NCI-H82 treated with DMSO at 0.1 percent for 48 hours (cell line): ENCODE data around the gene REN.

ENCODE experiments used
- DNase-seq: peaks from one replicate; lab custom pipeline; 2025; ENCODE audit not compliant: unreplicated experiment; lab: John Stamatoyannopoulos, UW

The REN gene

DNA sequence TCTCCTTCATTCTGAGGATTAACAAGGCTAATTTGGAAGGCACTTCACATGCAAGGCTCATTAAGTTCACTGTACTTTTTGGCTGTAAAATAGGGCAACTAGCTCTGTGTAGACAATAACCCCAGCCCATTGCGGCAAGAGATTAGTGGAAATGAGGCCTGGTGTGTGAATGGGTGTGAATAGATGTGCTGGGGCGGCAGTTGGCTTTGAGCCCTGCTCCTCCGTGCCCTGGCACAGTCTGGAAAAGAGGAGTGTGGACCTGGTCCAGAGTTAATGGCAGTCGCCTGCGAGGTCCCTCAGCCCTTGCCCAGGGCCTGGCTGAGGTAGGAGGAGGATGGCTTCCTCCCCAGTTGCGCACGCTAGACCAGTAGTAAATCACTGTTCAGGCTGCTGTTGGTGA is 25.3 kb upstream of the REN start:
- no peak for DNase-seq

DNA sequence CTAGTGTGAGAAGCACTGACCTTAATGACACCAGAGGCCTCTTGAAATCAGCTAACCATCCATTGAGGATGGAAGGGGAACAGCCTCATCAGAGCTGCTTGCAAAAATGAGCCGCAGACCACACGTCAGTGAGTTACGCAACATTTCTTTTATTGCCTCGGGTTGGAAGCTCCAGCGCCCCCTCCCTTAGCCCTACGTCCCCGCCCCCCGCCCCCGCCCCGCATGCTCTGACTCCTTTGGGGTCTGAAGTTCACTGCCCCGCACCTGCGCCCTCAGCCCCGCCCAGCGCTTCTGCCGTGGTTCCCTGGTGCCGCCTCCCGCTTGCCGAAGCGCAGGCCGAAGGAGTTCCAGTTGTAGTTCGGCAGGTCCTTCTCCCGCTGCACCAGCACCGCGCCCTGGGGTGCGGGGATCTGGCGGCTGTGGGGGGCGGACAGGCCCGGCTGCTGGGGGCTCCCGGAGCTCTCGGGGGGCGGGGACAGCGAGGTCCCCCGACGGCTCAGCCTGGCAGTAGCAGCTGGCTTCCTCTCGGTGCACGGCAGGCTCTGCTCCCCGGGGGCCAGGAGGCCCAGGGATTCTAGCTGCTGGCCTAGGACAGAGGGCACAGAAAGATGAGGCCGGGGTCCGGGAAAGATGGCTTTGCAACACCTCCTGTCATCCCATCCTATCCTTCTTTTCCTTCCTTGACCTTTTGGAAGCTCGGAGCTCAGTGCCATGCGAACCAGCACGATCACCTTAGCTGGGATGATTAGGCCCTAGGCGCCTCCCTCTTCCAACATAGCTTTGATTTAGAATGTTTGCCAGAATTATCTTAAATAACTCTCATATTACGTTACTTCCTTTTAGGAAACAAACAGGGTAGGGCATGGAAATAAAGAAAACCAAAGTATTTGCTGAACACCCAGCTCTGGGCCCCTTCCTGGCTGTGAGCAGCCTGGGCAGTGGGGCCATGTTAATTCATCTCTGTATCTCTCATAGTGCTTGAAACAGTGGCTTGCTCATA is 24.4 kb upstream of the REN start:
- DNase-seq, result no peak

DNA sequence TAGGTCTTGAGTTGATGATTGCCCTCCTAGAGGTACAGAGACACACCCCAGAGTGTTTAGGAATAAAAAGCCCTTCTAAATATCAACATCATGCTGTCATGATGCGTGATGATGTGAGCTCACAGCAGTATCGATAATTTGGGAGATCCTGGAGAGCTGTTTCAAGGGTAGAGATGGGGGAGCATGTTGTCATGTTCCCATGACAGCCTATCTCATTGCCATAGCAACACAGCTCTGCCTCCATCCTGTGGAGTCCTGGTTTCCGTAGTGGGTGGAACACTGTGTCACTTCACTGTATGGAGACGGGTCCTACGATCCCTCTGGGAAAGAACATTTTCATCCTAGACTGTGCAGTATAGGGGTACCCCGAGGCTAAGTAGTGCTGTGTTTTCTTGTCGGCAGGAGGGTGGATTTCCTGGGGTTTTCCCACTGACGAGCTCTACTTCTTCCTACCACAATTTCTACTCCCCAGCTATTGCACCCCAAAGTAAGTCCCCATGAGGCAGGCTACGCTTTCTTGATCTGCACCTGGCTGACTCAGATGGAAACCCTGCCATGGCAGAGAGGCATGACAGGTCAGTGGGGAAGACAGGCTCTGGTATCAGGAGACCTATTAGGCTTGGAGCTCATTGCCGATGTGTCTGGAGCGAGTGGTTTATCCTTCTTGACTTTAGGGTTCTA is 23.0 kb upstream of the REN start:
- no peak for DNase-seq

DNA sequence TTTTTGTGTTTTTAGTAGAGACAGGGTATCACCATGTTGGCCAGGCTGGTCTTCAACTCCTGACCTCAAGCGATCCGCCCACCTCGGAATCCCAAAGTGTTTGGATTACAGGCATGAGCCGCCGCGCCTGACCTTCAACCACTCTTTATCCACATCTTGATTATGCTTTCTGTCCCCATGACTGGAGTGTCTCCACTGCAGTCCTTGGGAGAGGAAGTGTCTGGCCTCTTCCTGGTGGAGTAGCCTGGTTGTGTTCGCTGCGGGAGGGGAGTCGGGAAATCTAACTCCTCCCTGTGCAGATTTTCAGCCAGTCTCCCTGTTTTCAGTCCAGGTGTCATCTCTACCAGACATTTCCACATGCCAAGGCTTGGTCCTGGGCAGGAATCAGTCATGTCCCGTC is 20.5 kb upstream of the REN start:
- no peak for DNase-seq

DNA sequence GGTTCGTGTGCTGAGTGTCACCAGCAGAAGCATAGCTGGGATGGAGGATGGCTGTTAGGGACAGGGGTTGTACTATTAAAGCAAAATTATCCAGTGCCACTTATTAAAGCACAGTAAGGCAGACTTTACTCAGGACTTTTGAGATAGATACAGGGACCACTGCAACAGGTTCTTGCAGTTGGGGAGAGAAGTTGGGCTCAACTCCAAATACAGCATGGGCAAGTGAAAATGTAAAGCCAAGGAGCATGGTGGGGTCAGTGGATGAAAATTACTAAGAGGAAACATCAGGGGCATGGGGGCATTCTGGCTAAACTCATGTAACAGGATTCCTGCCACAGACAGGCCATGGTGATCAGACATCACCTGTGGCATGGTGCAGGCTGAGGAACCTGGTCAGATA is 15.0 kb upstream of the REN start:
- DNase-seq, result no peak

DNA sequence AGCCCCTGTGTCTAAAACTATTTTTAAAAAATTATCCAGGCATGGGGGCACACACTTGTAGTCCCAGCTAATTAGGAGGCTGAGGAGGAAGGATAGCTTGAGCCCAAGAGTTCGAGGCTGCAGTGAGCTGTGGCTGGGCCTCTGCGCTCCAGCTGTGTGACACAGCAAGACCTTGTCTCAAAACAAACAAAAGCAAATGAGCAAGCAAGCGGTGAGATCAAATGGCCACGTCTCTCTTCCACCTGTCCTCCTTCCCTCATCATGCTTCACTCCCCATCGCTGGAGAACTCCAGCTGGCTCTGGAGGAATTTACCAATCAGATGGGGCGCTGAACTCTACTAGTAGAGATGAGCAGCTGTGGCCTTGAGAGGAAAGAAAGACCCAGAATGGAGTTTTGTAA is 14.0 kb upstream of the REN start:
- DNase-seq, result no peak

DNA sequence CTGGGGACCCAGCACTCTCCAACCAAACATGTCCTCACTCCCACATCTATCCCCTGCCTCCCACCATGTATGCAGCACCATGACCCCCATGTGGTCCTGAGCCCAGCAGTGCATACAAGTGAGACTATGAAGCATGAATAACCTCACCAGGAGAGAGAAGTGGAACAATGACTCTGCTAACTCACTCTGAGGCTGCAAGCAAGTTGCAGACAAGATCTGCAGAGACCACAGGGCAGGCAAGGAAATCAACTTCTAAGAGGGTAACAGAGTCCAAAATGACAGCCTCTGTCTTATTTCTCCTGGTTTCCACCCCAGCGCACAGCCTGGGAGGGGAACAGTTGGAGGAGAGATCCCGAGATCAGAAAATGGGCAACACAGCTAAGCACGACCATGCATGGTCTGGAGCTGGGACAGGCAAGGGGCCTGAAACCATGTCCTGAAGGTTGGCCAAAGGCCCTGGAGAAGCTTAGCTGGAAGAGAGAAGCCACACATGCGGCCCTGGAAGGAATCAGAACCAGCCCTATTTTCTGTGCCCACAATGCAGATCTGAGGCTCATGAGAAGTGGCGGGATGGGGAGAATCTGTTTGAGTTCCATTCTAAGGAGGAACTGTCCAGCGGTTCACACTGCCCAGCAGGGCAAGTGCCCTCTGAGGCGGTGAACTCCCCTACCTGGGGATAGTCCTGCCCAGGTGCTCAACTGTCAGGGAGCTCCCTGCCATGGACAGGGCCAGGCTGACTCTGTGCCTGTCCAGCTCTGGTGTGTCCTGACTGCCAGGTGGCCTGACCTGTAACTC is 12.5 kb upstream of the REN start:
- DNase-seq, result no peak

DNA sequence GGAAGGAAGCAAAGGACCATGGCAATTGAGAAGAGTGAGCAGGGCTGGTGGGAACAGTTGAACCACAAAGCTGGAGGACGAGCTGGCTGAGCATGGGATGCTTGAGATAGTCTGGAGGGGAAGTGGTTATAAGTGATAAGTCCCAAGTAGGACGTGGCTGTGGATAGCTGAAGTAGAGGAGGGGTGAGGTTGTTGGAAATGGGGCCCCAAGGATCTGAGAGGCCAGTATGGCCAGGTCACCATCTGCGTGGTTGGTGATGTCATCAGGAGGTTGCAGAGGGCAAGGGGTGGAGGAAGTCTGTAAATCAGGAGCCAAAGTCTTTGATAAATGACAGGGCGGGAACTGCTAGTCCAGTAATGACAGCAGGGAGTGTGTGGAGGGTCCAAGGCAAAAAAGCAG is 11.0 kb upstream of the REN start:
- no peak for DNase-seq

DNA sequence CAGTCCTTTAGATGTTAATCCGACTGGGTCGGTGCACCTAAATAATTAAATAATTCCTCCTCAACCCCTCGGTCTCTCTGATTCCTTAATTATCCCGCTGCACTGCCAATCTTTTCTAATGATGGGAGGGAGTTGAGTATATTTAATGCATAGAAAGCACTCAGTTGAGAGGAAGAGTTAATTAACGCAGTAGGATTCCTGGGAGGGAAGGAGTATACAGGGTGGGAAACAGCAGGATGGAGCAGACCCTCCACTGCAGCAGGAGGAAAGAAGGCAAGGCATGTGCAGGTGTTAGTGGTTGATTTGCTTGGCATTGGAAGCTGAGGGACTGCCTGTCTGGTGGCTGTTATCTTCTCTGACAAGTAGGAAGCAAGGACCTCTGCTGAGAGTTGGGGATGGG is 9.9 kb upstream of the REN start:
- DNase-seq, result peak; percentile 31

DNA sequence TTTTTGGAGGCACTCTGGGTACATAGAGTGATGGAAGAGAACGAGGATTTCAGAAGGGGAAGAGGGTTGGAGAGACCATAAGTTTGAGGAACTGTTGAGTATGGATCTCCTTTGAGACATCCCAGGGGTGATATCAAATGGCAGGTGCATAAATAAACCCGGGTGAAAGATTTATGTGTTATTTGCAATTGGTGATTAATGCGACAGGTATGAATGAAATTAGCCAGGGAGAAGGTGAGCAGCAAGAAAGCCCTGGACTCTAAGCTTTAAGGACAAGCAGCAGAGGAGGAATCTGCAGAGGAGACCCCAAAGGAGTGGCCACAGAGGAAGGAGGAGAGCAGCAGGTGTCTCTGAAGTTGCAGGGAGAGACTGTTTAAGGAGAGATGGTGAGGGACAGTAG is 8.8 kb upstream of the REN start:
- DNase-seq, result no peak

DNA sequence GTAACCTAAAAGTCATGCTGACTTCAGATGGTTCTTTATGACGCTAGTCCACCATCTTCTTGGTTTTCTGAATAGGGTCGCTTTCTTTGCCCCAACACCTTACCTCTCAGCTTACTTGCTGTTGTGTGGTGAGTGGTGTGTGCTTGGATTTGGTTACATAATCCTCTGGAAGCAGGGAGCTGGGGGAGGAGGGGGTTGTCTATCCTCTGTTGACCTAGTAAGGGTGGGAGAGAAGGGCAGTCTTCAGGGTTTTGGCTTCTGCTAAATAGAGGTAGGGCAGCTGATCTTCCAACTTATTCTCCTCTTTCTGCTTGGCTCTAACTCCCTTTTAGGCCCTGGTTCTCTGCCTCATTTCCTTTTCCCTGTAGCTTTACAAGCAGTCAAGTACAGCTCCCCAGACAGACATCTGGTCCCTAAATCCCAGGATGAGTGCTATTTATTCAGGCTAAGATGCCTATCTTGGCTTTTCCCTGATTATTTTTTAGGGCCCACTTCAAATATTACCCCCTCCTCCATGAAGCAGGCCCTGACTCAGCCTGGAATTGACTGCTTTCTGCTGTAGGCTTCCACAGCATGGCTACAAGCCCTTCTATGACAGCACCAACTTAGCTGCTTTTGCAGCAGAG is 6.4 kb upstream of the REN start:
- peak; percentile 86 for DNase-seq

DNA sequence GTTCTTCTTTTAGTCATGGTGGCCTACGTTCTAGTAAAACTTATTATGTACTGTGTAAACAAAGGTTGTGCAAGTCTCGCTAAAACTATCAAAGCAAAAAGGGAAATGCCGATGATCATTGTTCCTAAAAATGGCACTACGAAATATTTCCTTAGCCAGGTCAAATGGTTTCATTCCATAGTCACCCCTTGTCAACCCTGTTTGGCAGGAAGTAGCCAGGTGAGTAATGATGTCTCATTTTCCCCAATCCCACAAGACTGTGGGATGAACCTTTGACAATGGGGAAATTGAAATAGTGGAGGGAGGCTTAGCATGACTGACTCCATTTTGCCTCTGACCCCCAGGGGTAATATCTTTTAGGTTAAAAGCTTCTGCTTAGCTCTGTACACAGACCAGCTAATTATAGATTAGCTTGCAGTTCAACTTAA is 5.6 kb upstream of the REN start:
- DNase-seq, result no peak

DNA sequence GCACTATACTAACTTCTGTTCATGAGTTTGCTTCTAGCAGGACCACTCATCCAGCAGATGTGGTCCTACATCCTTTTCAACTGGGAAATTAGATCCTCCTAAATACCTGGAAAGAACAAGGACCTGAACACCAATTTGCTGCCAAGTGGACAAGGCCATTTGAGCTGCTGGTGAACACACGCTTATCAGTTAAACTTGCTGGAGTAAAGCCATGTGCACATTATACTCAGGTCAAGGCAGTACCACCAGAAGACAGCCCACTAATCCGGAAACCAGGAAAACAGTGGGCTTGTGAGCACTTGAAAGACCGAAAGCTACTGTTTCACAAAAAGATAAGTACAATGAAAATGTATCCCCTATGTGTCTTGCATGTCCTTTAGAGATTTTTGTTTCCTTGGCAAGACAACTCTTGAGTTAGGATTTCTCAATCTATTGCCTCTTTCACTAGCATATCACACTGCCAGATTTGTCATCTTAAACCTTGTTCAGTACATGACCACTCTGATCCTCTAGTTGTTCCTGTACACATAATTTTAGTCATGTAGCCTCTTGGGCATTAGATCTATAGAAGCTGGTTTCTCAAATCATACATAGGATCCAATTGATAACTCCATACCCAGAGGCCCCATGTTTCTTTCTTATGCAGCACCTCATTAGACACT is 4.5 kb upstream of the REN start:
- no peak for DNase-seq

DNA sequence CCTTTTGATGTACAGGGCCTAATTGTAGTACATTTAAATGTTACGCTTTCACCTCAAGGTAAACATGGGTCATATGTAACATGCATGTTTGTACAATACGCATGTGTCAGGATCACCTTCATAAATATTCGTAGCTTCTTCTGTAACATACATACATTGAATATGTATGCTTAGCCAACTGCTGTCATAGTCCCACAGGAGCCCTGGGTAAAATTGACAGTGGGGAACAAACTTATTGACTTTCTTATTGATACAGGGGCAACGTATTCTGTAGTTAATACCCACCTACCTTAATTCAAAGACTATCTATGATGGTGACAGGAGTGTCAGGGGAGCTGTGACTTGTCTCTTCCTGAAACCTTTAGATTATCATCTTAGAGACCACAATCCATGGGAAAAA is 3.7 kb upstream of the REN start:
- DNase-seq, result no peak

DNA sequence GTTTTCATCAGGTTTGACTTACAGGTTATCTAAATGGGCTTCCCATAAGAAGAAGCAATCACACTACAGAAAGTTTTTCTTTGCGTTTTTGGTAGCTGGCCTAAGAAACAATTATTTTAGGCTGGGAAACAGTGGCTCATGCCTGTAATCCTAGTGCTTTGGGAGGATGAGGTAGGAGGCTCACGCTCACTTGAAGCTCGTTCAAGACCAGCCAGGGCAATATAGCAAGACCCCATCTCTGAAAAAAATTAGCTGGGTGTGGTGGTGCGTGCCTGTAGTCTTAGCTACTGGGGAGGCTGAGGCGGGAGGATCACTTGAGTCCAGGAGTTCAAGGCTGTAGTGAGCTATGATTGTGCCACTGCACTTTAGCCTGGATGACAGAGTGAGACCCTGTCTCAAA is 1.6 kb upstream of the REN start:
- DNase-seq, result no peak

DNA sequence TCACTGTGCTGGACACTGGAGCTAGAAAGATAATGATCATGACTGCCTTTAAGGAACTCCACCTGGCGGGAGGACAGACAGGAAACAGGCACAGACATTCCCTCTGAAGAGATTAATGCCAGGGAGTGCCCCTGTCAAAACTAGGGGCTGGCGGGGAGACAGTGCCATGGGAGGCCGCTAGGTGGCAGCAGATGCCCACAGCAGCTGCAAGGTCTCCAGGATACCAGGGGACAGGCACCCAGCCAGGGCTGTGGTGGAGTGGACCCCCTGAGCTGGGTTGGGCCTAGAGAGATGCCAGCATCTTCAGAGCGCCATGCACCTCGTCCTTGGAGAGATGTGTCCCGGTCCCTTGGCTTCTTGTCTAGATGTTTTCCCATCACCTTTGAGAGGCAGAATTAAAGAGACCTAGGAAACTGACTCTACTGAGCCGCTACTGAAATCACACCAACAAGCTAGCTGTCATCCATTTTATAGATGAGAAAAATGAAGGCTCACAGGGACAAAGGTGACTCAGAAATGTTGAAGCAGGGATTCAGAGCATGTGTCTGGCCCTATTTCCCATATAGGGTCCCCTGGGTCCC is 3.6 kb downstream of the REN start:
- DNase-seq, result peak; percentile 59

DNA sequence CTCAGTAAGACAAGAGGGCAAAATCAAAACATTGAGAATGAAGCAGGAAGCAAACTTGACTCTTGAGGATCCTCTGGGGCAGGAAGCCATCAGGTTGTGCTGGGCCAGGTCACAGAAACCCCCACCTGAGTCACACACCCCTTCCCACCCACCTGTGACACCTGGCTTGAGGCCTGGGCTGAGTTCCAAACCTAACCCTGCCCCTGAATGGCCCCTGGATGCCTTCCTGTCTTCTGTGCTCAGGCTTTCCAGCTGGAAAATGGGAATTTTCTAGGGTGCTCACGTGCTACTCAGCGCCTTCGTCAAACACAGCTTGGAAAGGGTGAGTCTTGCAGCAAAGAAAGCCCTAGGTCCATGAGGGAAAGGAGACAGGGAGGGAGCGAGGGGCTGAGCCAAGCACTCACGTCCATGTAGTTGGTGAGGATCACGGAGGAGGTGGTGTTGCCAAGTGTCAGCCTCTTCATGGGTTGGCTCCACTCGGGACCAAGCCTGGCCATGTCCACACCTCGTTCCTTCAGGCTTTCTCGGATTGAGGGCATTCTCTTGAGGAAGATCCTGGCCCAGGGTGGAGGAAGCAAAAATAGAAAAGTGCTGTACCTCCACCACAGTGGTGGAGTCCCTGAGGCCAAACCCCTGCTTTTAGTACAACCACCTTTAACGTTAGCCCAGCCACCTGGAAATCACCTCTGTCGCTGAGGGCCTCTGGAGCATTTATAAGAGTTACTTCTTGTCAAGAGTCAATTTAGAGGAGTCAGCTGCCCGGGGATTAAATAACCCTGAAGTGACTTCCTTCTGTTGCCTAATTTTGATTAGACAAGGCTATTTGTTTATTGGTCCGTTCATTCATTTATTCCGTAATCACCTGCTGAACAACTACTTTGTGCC is 4.3 kb downstream of the REN start:
- DNase-seq, result no peak

DNA sequence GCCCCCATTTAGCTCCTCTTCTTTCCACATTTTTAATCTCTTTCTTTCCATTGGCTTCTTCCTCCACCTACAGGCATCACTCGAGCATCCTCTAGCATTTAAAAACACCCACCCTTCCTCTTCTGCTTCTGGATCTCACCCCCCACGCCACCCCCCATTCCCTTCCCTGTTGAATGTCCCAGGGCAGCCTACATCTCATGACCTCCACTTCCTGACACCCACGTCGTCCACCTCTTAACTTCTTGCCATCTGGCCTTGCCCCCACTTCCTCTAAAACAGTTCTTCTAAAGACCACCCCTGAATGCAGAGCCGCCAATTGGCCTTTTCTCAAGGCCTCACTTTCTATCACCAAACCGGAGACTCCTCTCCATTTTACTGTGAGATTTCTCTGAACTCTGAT is 8.2 kb downstream of the REN start:
- DNase-seq, result no peak

DNA sequence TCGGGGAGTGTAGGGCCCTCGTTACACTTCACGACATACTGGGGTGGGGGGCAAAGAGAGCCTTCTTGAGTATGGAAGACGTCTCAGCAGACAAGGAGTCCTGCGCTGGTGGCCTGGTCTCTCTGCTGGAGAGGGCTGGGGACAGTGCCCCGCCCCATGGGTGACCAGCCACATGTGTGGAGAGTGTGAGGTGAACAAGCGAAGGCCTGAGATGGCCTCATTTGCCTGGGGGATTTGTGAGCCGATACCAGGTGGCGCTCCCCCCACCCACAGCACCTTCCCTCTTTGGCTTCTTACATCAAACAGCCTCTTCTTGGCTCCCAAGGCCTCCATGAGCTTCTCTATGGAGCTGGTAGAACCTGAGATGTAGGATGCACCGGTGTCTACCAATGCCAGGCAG is 10.3 kb downstream of the REN start:
- DNase-seq, result no peak
